RPMI8226 (cell line): Measurements from ENCODE around the gene GPHN.

Experiments
- DNase-seq: peaks from one replicate; pipeline ENCODE4 v3.0.0-alpha.2; 2015

The GPHN gene

DNA sequence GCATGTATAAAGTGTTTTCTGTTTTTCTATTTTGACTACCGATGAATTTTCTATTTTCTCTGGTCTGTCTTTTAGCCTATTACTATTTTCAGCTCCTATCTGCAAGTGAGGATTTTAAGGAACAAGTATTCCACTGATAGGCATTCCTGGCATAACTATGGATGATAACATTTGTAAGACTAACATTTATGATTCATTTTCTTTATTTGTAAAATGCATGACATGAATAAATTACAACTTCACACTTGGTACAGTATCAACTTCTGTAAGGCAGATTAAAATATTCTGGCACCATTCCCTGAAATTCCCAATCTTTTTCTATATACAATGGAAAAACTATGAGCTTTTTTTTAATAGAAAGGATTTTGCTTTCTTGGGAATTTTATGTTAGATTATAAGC, 560.3 kb downstream of the GPHN start:
- no peak for DNase-seq

DNA sequence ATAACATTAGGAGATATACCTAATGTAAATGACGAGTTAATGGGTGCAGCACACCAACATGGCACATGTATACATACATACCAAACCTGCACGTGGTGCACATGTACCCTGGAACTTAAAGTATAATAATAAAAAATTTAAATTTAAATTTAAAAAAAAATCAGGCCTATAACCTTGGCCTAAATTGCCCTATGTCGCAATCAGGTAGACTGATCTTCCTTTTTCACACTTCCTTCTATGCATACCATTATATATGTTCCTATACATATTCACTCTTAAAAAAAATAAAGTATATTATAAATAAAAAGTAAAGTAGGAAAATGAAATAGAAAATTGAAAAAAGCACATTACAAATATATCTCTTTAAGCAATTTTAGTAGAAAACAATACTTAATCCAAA, 563.6 kb downstream of the GPHN start:
- no peak for DNase-seq

DNA sequence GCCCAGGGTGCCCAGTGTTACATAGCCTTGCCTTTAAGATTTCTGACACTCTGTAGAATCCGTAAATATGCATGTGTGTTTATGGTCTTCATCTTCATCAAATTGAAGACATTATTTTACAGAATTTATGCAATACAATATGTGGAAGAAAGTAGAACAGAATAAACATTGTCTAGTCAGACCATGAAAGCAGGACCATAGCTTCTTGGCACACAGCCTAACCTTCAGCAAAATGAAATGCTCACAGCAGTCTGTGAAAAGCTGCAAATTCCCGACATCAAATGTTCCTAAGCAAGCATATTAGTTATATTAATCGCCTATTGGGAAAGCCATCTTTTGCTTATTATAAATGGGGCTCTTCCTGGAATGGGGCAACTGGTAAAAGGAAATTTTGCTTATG, 570.0 kb downstream of the GPHN start:
- DNase-seq: no peak

GRCh38 chr14:67079846-67080245, 571.9 kb downstream of the GPHN start:
- no peak for DNase-seq

- no peak for DNase-seq
Observed at GRCh38 chr14:67108230-67108629, 600.3 kb downstream of the GPHN start.

DNA sequence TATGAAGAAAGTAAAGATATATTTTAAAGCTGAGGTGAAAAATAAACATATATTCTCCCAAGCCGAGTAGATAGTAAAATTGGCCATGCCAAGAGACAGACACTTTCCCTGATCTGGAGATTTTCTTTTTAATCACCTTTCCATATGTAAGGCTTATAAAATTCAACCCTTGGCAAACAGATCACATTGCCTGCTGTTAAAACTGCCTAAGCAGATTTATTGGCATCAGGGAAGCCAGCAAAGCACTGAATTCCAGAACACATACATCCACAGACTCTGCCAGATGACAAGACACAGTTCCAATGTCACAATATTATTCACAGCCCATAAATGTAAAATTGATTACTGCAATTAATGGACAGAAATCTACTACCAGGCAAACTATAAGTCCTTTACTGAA, 603.1 kb downstream of the GPHN start:
- no peak for DNase-seq

DNA sequence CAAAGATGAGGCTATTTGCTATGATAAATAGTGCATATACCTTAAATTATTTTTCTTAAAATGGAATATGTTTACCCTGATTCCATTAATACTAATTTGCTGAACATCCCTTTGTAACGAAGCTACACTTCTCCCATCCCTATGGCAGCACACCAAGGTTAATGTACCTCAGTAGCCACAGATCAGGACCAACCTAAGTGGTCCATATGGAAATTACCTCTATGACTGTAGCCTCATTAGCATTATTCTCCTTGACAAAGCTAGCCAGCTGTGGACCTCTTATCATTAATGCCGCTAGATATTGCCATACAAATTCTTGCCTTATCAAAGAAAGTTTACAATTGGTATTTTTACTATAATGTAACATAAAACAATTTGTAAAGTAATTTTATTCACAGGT, 604.4 kb downstream of the GPHN start:
- no peak for DNase-seq

DNA sequence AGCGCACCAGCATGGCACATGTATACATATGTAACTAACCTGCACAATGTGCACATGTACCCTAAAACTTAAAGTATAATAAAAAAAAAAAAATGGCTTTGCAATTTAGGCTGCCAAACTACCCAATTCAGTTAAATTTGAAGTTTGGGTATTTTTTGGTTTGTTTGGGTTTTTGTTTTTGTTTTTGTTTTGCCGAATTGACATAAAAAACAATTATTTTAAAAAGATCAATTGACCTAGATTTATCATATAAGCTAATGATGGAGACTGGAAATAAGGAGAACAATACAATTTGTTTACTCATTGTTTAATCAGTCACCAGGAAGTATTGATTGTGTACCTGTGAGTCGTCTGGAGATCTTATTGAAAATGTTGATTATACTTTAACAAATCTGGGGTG, 619.2 kb downstream of the GPHN start:
- DNase-seq: no peak

- no peak for DNase-seq
Observed at GRCh38 chr14:67129768-67130167, 621.8 kb downstream of the GPHN start.

GRCh38 chr14:67131691-67132090, 623.7 kb downstream of the GPHN start:
- no peak for DNase-seq

DNA sequence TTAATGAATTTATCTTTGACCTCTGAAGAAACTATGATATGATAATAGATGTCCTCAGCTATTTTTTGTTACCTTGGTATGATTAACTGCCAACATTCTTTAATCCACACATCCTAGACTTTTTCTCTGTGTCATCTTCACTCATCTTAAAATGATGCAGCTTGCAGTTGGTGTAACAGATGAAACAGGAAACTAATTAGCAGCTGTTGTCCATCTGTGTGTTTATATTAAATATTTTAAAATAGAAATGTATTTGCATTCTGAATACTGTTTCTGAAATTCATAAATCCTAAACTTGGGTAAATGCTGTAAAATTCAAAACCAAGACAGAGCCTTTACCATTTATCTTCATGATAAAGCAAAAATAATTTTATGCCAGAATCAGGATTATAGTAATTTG, 625.2 kb downstream of the GPHN start:
- no peak for DNase-seq

- no peak for DNase-seq
Observed at GRCh38 chr14:67133595-67134441, 625.9 kb downstream of the GPHN start.

DNA sequence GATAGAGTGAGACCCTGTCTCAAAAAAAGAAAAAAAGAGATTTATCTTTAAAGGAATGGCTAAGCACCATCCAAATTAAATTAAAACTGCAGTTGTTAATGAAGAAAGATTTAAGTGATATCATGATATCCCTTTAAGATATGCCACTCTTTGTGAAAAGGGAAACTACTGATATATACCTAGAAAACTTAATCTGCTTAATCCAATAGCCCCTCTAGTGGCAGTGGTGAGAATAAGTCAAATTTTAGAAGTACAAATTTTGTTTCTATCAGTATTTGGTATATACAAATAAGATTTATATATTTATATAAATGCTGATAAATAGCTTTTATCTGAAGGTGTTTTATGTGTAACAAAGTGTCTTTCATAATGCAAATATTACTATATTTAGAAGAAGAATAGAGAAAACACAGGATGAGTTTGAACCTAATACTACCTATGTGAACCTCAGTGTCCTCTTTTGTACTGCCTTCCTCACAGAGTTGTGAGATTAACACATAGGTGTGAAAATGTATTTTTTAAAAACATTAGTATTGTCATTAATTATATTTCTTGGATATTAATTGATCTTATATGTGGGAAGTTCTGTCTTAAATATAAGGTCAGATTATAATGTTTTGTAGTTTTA, 629.9 kb downstream of the GPHN start:
- no peak for DNase-seq

GRCh38 chr14:67140556-67140955, 632.6 kb downstream of the GPHN start:
- DNase-seq: no peak

DNA sequence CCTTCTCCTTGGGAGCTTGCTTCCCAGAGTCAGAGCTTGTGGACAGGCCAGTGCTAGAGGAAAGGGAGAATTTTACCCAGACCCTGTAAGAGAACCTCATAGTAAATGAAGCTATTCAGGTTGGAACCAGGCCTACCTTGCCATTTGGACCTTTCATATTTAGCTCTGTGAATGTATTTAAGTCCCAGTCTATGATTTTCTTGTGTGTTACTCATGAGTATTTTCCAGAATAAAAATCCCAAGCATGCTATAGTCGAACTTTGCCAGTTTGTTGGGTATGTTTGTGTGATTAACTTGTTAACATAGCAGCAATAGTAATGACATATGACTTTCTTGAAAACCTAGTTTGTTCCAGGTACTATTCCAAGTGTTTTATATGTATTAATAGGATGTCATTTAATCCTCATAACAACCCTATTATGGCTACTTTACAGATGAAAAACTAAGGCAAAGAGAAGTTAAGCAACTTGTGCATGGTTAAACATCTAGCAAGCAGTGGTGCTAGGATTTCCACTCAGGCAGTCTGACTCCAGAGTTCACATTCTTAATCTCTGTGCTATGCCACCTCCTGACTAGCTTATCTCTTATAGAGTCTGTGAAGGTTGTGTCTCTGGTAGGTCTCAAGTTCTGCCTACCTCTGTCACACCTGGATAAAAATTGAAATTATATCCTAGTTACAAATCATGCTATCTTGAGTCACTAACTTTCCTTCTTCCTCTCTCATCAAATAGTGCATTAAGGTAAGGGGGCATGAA, 633.4 kb downstream of the GPHN start:
- DNase-seq: no peak

- no peak for DNase-seq
Observed at GRCh38 chr14:67151082-67151666, 643.2 kb downstream of the GPHN start.

- no peak for DNase-seq
Observed at GRCh38 chr14:67158566-67158965, 650.6 kb downstream of the GPHN start.

- DNase-seq: no peak
Observed at GRCh38 chr14:67162385-67162784, 654.4 kb downstream of the GPHN start.

- DNase-seq: peak; percentile 43
Observed at GRCh38 chr14:67166450-67166853, 658.5 kb downstream of the GPHN start.

DNA sequence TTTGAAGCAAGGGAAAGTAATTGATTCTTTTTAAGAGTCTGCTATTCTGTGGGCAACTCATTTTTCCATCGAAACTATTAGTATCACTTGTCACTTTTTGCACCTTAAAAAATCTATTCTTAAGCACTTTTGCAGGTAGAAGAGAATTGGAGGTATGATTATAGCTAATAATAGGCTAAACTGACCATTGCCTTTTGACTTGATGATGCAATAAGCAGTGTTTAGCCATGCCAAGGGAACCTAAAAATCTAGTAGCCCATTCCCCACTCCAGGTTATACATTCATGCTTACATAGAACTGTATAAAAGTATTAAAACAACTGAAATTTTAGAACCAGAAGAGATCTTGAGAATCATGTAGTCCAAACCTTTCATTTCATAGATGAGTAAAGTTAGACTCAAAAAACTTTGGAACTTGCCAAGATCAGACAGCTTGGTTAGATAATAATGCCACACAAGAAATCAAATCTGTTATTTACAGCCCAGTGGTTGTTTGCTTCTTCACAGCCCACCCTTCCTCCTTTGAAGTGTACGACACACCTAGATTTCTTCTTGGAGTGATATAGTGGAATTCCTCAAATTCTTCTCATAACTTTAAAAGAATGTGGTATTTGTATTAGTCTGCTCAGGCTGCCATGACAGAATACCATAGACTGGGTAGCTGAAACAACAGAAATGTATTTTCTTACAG, 659.6 kb downstream of the GPHN start:
- no peak for DNase-seq

- no peak for DNase-seq
Observed at GRCh38 chr14:67168110-67168441, 660.1 kb downstream of the GPHN start.

- no peak for DNase-seq
Observed at GRCh38 chr14:67170660-67171059, 662.7 kb downstream of the GPHN start.

GRCh38 chr14:67172056-67172455, 664.1 kb downstream of the GPHN start:
- no peak for DNase-seq
